ENCODE measurements around the gene CENPQ. TPM values are rescaled to one million over a fixed set of nuclear protein-coding genes. Genes with fewer than 3 reads are reported as not detected.

CENPQ gene
- polyA plus RNA-seq, 4 donors: 12.2 to 16.5 (median 14.9) TPM

- DNase-seq (ENCODE audit: low read depth in 4 of 4, low spot score in 3 of 4): no peak
Observed at GRCh38 chr6:49499623-49500022, 36.5 kb downstream of the CENPQ start, which contains the start of gene GLYATL3. TSS of gene GLYATL3 (plus strand) at chr6:49499923. CDS start at chr6:49511991, 12,068 bp downstream.

GRCh38 chr6:49504666-49505065 lies 41.5 kb downstream of the CENPQ start:
- no peak for DNase-seq (ENCODE audit: low read depth in 4 of 4, low spot score in 3 of 4)

- DNase-seq (ENCODE audit: low read depth in 4 of 4, low spot score in 3 of 4): no peak
Observed at GRCh38 chr6:49506569-49507111, 43.5 kb downstream of the CENPQ start.

GRCh38 chr6:49509342-49509741 lies 46.2 kb downstream of the CENPQ start:
- no peak for DNase-seq (ENCODE audit: low read depth in 4 of 4, low spot score in 3 of 4)

- no peak for DNase-seq (ENCODE audit: low read depth in 4 of 4, low spot score in 3 of 4)
Observed at GRCh38 chr6:49513153-49513989, 50.2 kb downstream of the CENPQ start.

- DNase-seq (ENCODE audit: low read depth in 4 of 4, low spot score in 3 of 4): no peak
Observed at GRCh38 chr6:49514571-49515484, 51.7 kb downstream of the CENPQ start.

- DNase-seq (ENCODE audit: low read depth in 4 of 4, low spot score in 3 of 4): no peak
Observed at GRCh38 chr6:49515485-49516146, 52.4 kb downstream of the CENPQ start.

GRCh38 chr6:49516147-49516505 lies 53.0 kb downstream of the CENPQ start:
- DNase-seq (ENCODE audit: low read depth in 4 of 4, low spot score in 3 of 4): no peak

GRCh38 chr6:49517919-49518318 lies 54.7 kb downstream of the CENPQ start:
- no peak for DNase-seq (ENCODE audit: low read depth in 4 of 4, low spot score in 3 of 4)

- no peak for DNase-seq (ENCODE audit: low read depth in 4 of 4, low spot score in 3 of 4)
Observed at GRCh38 chr6:49519660-49520059, 56.5 kb downstream of the CENPQ start.

GRCh38 chr6:49522710-49523593 lies 59.8 kb downstream of the CENPQ start:
- no peak for DNase-seq (ENCODE audit: low read depth in 4 of 4, low spot score in 3 of 4)

- no peak for DNase-seq (ENCODE audit: low read depth in 4 of 4, low spot score in 3 of 4)
Observed at GRCh38 chr6:49523901-49524300, 60.7 kb downstream of the CENPQ start.

- DNase-seq (ENCODE audit: low read depth in 4 of 4, low spot score in 3 of 4): no peak
Observed at GRCh38 chr6:49524541-49524940, 61.4 kb downstream of the CENPQ start.

- DNase-seq (ENCODE audit: low read depth in 4 of 4, low spot score in 3 of 4): no peak
Observed at GRCh38 chr6:49526598-49526997, 63.4 kb downstream of the CENPQ start.

- DNase-seq (ENCODE audit: low read depth in 4 of 4, low spot score in 3 of 4): no peak
Observed at GRCh38 chr6:49527320-49527719, 64.2 kb downstream of the CENPQ start.

GRCh38 chr6:49528571-49528970 lies 65.4 kb downstream of the CENPQ start:
- no peak for DNase-seq (ENCODE audit: low read depth in 4 of 4, low spot score in 3 of 4)

- no peak for DNase-seq (ENCODE audit: low read depth in 4 of 4, low spot score in 3 of 4)
Observed at GRCh38 chr6:49530141-49530776, 67.1 kb downstream of the CENPQ start.

- peak in 3 of 4 donors; percentile 17 to 29 (median 24) for DNase-seq (ENCODE audit: low read depth in 4 of 4, low spot score in 3 of 4)
Observed at GRCh38 chr6:49531774-49532569, 68.8 kb downstream of the CENPQ start.

Measured in left renal pelvis (tissue), 4 donors.